Measurements from ENCODE around the gene FAM227B. TPM values are rescaled to one million over a fixed set of nuclear protein-coding genes. Genes with fewer than 3 reads are reported as not detected.
A peak's percentile ranks its signal among the peaks of the same experiment; 100 is the strongest.

The FAM227B gene
- total and polyA plus RNA-seq, 2 of the 13 experiments (the other 11 are each of a cell fraction or from before 2014, with no cell fraction given), result 1.9 to 2.6 TPM

DNA sequence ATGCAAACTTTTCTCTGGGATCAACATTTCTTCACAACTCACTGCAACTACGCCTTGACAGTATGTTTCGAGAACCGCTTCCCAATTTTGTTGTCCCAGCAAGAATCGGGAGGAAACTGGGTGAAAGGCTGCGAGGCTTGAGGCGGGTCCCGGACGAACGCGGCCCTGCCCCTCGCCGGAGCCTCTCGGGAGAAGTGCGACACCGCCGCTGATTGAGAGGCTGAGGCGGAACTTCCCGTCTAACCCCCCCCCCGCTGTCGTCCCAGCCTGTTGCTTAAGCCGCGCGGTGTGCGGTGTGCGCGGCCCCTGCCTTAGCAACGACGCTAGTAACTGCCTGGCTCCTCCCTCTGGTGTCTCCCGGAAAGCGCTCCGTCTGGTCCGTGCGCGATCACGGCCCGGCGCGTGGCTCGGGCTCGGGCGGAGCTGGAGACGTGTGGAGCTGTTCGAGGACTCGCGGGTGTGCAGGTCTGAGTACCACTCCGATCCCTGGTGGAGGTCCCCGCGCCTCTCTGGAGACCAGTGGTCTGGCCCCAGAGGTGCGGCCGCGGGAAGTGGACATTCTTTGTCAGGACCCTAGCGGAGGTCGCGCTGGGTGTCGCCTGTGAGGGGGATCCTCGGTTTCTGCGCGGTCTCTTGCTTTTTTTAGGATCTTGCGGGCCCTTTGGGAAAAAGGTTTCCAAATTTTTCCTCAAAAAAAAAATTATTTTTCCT lies at the start of gene FAM227B, which contains the start of gene DTWD1 (continued):
- TF ChIP-seq DPF2 (CRISPR knock-in tag; IDR thresholded peaks at IDR 0.05; ENCODE audit: borderline replicate concordance, low read depth) (0 out of 2 replicates have a peak, but pooled peaks have one; percentile 34), THAP11 (CRISPR knock-in tag; IDR thresholded peaks at IDR 0.05) (peak; percentile 93), ZNF441 (CRISPR knock-in tag; IDR thresholded peaks at IDR 0.05; ENCODE audit: borderline replicate concordance) (peak; percentile 95), SOX13 (IDR thresholded peaks at IDR 0.05) (no peak), SOX13 (CRISPR knock-in tag; conservative IDR thresholded peaks at IDR 0.05 in 1 of 2, IDR thresholded peaks at IDR 0.05 in 1 of 2) (peak in 1 of 2 experiments; percentile 78; a peak in 2 of 4 replicates), TBX3 (IDR thresholded peaks at IDR 0.05; ENCODE audit: borderline replicate concordance) (peak; percentile 70; the same call in 1 of the 2 replicates), PRMT3 (CRISPR knock-in tag; IDR thresholded peaks at IDR 0.05; ENCODE audit: borderline replicate concordance, low read depth) (peak; percentile 72; the same call in 1 of the 2 replicates), TSC22D2 (CRISPR knock-in tag; IDR thresholded peaks at IDR 0.05; ENCODE audit: borderline replicate concordance) (peak; percentile 78; the same call in 1 of the 2 replicates), ZNF747 (CRISPR knock-in tag; IDR thresholded peaks at IDR 0.05; ENCODE audit: borderline replicate concordance) (peak; percentile 99), ZSCAN29 (CRISPR knock-in tag; conservative IDR thresholded peaks at IDR 0.05) (peak; percentile 32; the same call in 1 of the 2 replicates), SRF (IDR thresholded peaks at IDR 0.05; ENCODE audit: low read depth, low read length) (no peak; the same call in 1 of the 2 replicates), ZFP1 (CRISPR knock-in tag; IDR thresholded peaks at IDR 0.05) (peak; percentile 47; the same call in 1 of the 2 replicates), ZNF569 (CRISPR knock-in tag; IDR thresholded peaks at IDR 0.05; ENCODE audit: borderline replicate concordance) (no peak), ARNTL (CRISPR knock-in tag; IDR thresholded peaks at IDR 0.05) (peak; percentile 92), ZNF607 (CRISPR knock-in tag; IDR thresholded peaks at IDR 0.05; ENCODE audit: borderline replicate concordance) (peak; percentile 98), ZZZ3 (CRISPR knock-in tag; IDR thresholded peaks at IDR 0.05; ENCODE audit: borderline replicate concordance) (peak; percentile 97; the same call in 1 of the 2 replicates)
- TF ChIP-seq, protein P1, sequence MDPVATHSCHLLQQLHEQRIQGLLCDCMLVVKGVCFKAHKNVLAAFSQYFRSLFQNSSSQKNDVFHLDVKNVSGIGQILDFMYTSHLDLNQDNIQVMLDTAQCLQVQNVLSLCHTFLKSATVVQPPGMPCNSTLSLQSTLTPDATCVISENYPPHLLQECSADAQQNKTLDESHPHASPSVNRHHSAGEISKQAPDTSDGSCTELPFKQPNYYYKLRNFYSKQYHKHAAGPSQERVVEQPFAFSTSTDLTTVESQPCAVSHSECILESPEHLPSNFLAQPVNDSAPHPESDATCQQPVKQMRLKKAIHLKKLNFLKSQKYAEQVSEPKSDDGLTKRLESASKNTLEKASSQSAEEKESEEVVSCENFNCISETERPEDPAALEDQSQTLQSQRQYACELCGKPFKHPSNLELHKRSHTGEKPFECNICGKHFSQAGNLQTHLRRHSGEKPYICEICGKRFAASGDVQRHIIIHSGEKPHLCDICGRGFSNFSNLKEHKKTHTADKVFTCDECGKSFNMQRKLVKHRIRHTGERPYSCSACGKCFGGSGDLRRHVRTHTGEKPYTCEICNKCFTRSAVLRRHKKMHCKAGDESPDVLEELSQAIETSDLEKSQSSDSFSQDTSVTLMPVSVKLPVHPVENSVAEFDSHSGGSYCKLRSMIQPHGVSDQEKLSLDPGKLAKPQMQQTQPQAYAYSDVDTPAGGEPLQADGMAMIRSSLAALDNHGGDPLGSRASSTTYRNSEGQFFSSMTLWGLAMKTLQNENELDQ (CRISPR knock-in tag; IDR thresholded peaks at IDR 0.05; ENCODE audit: borderline replicate concordance), result peak; percentile 85; the same call in 1 of the 2 replicates
- TF ChIP-seq, protein P2, sequence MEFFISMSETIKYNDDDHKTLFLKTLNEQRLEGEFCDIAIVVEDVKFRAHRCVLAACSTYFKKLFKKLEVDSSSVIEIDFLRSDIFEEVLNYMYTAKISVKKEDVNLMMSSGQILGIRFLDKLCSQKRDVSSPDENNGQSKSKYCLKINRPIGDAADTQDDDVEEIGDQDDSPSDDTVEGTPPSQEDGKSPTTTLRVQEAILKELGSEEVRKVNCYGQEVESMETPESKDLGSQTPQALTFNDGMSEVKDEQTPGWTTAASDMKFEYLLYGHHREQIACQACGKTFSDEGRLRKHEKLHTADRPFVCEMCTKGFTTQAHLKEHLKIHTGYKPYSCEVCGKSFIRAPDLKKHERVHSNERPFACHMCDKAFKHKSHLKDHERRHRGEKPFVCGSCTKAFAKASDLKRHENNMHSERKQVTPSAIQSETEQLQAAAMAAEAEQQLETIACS (CRISPR knock-in tag; IDR thresholded peaks at IDR 0.05), result peak; percentile 90
- TF ChIP-seq, protein P3, sequence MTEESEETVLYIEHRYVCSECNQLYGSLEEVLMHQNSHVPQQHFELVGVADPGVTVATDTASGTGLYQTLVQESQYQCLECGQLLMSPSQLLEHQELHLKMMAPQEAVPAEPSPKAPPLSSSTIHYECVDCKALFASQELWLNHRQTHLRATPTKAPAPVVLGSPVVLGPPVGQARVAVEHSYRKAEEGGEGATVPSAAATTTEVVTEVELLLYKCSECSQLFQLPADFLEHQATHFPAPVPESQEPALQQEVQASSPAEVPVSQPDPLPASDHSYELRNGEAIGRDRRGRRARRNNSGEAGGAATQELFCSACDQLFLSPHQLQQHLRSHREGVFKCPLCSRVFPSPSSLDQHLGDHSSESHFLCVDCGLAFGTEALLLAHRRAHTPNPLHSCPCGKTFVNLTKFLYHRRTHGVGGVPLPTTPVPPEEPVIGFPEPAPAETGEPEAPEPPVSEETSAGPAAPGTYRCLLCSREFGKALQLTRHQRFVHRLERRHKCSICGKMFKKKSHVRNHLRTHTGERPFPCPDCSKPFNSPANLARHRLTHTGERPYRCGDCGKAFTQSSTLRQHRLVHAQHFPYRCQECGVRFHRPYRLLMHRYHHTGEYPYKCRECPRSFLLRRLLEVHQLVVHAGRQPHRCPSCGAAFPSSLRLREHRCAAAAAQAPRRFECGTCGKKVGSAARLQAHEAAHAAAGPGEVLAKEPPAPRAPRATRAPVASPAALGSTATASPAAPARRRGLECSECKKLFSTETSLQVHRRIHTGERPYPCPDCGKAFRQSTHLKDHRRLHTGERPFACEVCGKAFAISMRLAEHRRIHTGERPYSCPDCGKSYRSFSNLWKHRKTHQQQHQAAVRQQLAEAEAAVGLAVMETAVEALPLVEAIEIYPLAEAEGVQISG (CRISPR knock-in tag; IDR thresholded peaks at IDR 0.05), result peak; percentile 96
- TF ChIP-seq, protein P4, sequence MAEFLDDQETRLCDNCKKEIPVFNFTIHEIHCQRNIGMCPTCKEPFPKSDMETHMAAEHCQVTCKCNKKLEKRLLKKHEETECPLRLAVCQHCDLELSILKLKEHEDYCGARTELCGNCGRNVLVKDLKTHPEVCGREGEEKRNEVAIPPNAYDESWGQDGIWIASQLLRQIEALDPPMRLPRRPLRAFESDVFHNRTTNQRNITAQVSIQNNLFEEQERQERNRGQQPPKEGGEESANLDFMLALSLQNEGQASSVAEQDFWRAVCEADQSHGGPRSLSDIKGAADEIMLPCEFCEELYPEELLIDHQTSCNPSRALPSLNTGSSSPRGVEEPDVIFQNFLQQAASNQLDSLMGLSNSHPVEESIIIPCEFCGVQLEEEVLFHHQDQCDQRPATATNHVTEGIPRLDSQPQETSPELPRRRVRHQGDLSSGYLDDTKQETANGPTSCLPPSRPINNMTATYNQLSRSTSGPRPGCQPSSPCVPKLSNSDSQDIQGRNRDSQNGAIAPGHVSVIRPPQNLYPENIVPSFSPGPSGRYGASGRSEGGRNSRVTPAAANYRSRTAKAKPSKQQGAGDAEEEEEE (CRISPR knock-in tag; IDR thresholded peaks at IDR 0.05; ENCODE audit: borderline replicate concordance), result no peak

Data from HepG2 (cell line).